OCI-LY3 (cell line): Measurements from ENCODE around the gene PDZRN3.

Experiments
- H2AFZ ChIP-seq: fragments of 200-600, 300-600 bp; shearing (Covaris generic); 2 replicates; pipeline ENCODE4 v1.6.0; 2014; ENCODE audit warnings: antibody characterized with exemption, low read depth, low read length
- H3K27ac ChIP-seq: fragments of 200-600, 300-600 bp; sonication (generic); 2 replicates; pipeline ENCODE4 v1.5.1; 2014; ENCODE audit warnings: mild to moderate bottlenecking, low read length, moderate library complexity, mixed read lengths
- H3K27me3 ChIP-seq: fragments of 200-600, 300-600 bp; sonication (generic); 2 replicates; pipeline ENCODE4 v1.6.1; 2014; ENCODE audit warnings: low read depth, low read length, mixed read lengths
- H3K36me3 ChIP-seq: fragments of 200-600, 300-600 bp; sonication (generic); replicated peaks from 2 replicates; pipeline ENCODE3; 2014; ENCODE audit warnings: low read depth, low read length, mixed read lengths
- H3K4me1 ChIP-seq: fragments of 300-600, 200-600 bp; sonication (generic); 2 replicates; pipeline ENCODE4 v1.6.1; 2014; ENCODE audit warnings: low read length, mixed read lengths
- H3K4me2 ChIP-seq: fragments of 200-600, 300-600 bp; sonication (generic); 2 replicates; pipeline ENCODE4 v1.6.1; 2014; ENCODE audit warnings: low read length, mixed read lengths
- H3K4me3 ChIP-seq: fragments of 300-600, 200-600 bp; sonication (generic); 2 replicates; pipeline ENCODE4 v1.5.1; 2014; ENCODE audit warnings: antibody characterized with exemption, mild to moderate bottlenecking, low read length, moderate library complexity
- H3K79me2 ChIP-seq: fragments of 300-600, 200-600 bp; shearing (Covaris generic); 2 replicates; pipeline ENCODE4 v1.6.1; 2014; ENCODE audit warnings: mild to moderate bottlenecking, low read length, mixed read lengths
- H3K9ac ChIP-seq: fragments of 300-600, 200-600 bp; shearing (Covaris generic); 2 replicates; pipeline ENCODE4 v1.6.0; 2014; ENCODE audit warnings: mild to moderate bottlenecking, low read length, moderate library complexity
- H3K9me3 ChIP-seq: fragments of 200-600, 300-600 bp; shearing (Covaris generic); 2 replicates; pipeline ENCODE4 v1.6.1; 2014; ENCODE audit warnings: low read length, mixed read lengths; ENCODE audit not compliant: insufficient read depth
- H4K20me1 ChIP-seq: fragments of 200-600, 300-600 bp; sonication (generic); 2 replicates; pipeline ENCODE4 v1.6.1; 2016; ENCODE audit warnings: low read length, mixed read lengths; ENCODE audit not compliant: insufficient read depth
- CTCF ChIP-seq: fragments of 200-600, 300-600 bp; sonication (generic); IDR thresholded peaks from 2 replicates; pipeline ENCODE4 v1.5.1; 2014; ENCODE audit warnings: antibody characterized with exemption, low read length, low read depth
- EZH2phosphoT487 ChIP-seq: fragments of 200-600 bp; shearing (Covaris generic); IDR thresholded peaks from 2 replicates; pipeline ENCODE4 v1.6.1; 2018; ENCODE audit warnings: antibody characterized with exemption, mixed run types, low read depth

The PDZRN3 gene

GRCh38 chr3:73626106-73626505 is 1.4 kb upstream of the PDZRN3 start:
- Histone ChIP-seq H3K9me3 (no peaks in the 10 kb centered on the region), H3K27ac (no peak overlapping the region), H3K27me3 (no peaks in the 10 kb centered on the region), H4K20me1 (no peaks in the 10 kb centered on the region), H3K36me3 (no peaks in the 10 kb centered on the region), H3K4me2 (no peak overlapping the region), H3K4me1 (no peaks in the 10 kb centered on the region), H3K4me3 (no peak overlapping the region), H3K9ac (no peak overlapping the region), H2AFZ (no peak overlapping the region), H3K79me2 (no peaks in the 10 kb centered on the region)
- no peak for TF ChIP-seq CTCF
- TF ChIP-seq EZH2phosphoT487 = no peak

- no peaks in the 10 kb centered on the region for H3K9me3 ChIP-seq
- H4K20me1 ChIP-seq = no peaks in the 10 kb centered on the region
- no peak overlapping the region for H3K4me3 ChIP-seq
- TF ChIP-seq CTCF = no peak
- TF ChIP-seq EZH2phosphoT487 = no peak
- H3K27ac ChIP-seq = no peak overlapping the region
- H3K4me1 ChIP-seq = no peaks in the 10 kb centered on the region
- no peaks in the 10 kb centered on the region for H3K79me2 ChIP-seq
- H3K9ac ChIP-seq = no peak overlapping the region
- no peaks in the 10 kb centered on the region for H3K27me3 ChIP-seq
- H3K4me2 ChIP-seq = no peak overlapping the region
- H3K36me3 ChIP-seq = no peaks in the 10 kb centered on the region
- H2AFZ ChIP-seq = no peak overlapping the region
Measured at GRCh38 chr3:73624017-73624820, 522 bp downstream of the PDZRN3 start.

- Histone ChIP-seq H3K36me3 (no peaks in the 10 kb centered on the region), H3K79me2 (no peaks in the 10 kb centered on the region), H4K20me1 (no peaks in the 10 kb centered on the region), H3K27me3 (no peaks in the 10 kb centered on the region), H2AFZ (no peak overlapping the region), H3K4me2 (no peak overlapping the region), H3K4me3 (no peak overlapping the region), H3K27ac (no peak overlapping the region), H3K9me3 (no peaks in the 10 kb centered on the region), H3K9ac (no peak overlapping the region), H3K4me1 (no peaks in the 10 kb centered on the region)
- TF ChIP-seq CTCF (no peak), EZH2phosphoT487 (no peak)
Measured at GRCh38 chr3:73623346-73623745, 1.4 kb downstream of the PDZRN3 start.

GRCh38 chr3:73622091-73622805 is 2.5 kb downstream of the PDZRN3 start:
- Histone ChIP-seq H3K36me3 (no peaks in the 10 kb centered on the region), H3K9me3 (no peaks in the 10 kb centered on the region), H3K9ac (no peak overlapping the region), H4K20me1 (no peaks in the 10 kb centered on the region), H3K27me3 (no peaks in the 10 kb centered on the region), H2AFZ (no peak overlapping the region), H3K27ac (no peak overlapping the region), H3K4me2 (no peak overlapping the region), H3K4me3 (no peak overlapping the region), H3K79me2 (no peaks in the 10 kb centered on the region), H3K4me1 (no peaks in the 10 kb centered on the region)
- TF ChIP-seq EZH2phosphoT487 (no peak), CTCF (no peak)
